ENCODE data around the gene RBMS2.

GRCh38 chr12:56637621-56638020 is 116.0 kb downstream of the RBMS2 start:
- TF ChIP-seq EZH2 (IDR thresholded peaks at IDR 0.05; ENCODE audit: insufficient read depth, poor library complexity, severe bottlenecking) (no peak), EZH2phosphoT487 (IDR thresholded peaks at IDR 0.05; ENCODE audit: insufficient read depth, low read depth) (no peak)

Data from GM23248 (cell line).